ENCODE data around the gene GNA15.

The GNA15 gene

GRCh38 chr19:3117716-3118115 lies 18.1 kb upstream of the GNA15 start:
- Mint-ChIP-seq H3K27ac (no peak overlapping the region), H3K4me3 (no peak overlapping the region), H3K9me3 (no peaks in the 10 kb centered on the region), H3K27me3 (ENCODE audit: low read depth, poor library complexity) (no peaks in the 10 kb centered on the region), H3K4me1 (peaks cover 7% of the 10 kb centered on the region), H3K36me3 (ENCODE audit: low read depth) (no peaks in the 10 kb centered on the region)
- no peak for TF ChIP-seq CTCF (IDR thresholded peaks at IDR 0.05)
- DNase-seq = no peak

GRCh38 chr19:3118232-3119070 lies 17.4 kb upstream of the GNA15 start:
- Mint-ChIP-seq H3K27ac (no peak overlapping the region), H3K4me1 (peaks cover 4% of the 10 kb centered on the region), H3K27me3 (ENCODE audit: low read depth, poor library complexity) (no peaks in the 10 kb centered on the region), H3K36me3 (ENCODE audit: low read depth) (no peaks in the 10 kb centered on the region), H3K9me3 (no peaks in the 10 kb centered on the region), H3K4me3 (no peak overlapping the region)
- no peak for TF ChIP-seq CTCF (IDR thresholded peaks at IDR 0.05)
- no peak for DNase-seq

- no peak overlapping the region for H3K4me3 Mint-ChIP-seq
- H3K27me3 Mint-ChIP-seq (ENCODE audit: low read depth, poor library complexity) = no peaks in the 10 kb centered on the region
- no peaks in the 10 kb centered on the region for H3K36me3 Mint-ChIP-seq (ENCODE audit: low read depth)
- TF ChIP-seq CTCF (IDR thresholded peaks at IDR 0.05) = no peak
- H3K9me3 Mint-ChIP-seq = no peaks in the 10 kb centered on the region
- H3K4me1 Mint-ChIP-seq = peaks cover 4% of the 10 kb centered on the region
- no peak overlapping the region for H3K27ac Mint-ChIP-seq
- DNase-seq = no peak
Measured at GRCh38 chr19:3119071-3119595, 16.7 kb upstream of the GNA15 start.

GRCh38 chr19:3119693-3120380 lies 16.0 kb upstream of the GNA15 start:
- peaks cover 4% of the 10 kb centered on the region for H3K4me1 Mint-ChIP-seq
- H3K27ac Mint-ChIP-seq = no peak overlapping the region
- H3K27me3 Mint-ChIP-seq (ENCODE audit: low read depth, poor library complexity) = no peaks in the 10 kb centered on the region
- DNase-seq = no peak
- H3K36me3 Mint-ChIP-seq (ENCODE audit: low read depth) = no peaks in the 10 kb centered on the region
- no peak for TF ChIP-seq CTCF (IDR thresholded peaks at IDR 0.05)
- H3K9me3 Mint-ChIP-seq = no peaks in the 10 kb centered on the region
- no peak overlapping the region for H3K4me3 Mint-ChIP-seq

- H3K4me1 Mint-ChIP-seq = no peaks in the 10 kb centered on the region
- no peaks in the 10 kb centered on the region for H3K36me3 Mint-ChIP-seq (ENCODE audit: low read depth)
- H3K27me3 Mint-ChIP-seq (ENCODE audit: low read depth, poor library complexity) = no peaks in the 10 kb centered on the region
- no peak for TF ChIP-seq CTCF (IDR thresholded peaks at IDR 0.05)
- H3K4me3 Mint-ChIP-seq = no peak overlapping the region
- no peak for DNase-seq
- no peak overlapping the region for H3K27ac Mint-ChIP-seq
- H3K9me3 Mint-ChIP-seq = no peaks in the 10 kb centered on the region
Measured at GRCh38 chr19:3120611-3121276, 15.1 kb upstream of the GNA15 start.

Data from nephron progenitor cell (in vitro differentiated cells).